ENCODE results near the gene PCK2.

Gene PCK2

GRCh38 chr14:24137529-24138395, 43.7 kb downstream of the PCK2 start:
- Mint-ChIP-seq H3K4me3 (peak overlapping the region; percentile 95), H3K4me1 (ENCODE audit: low read depth) (peaks cover 58% of the 10 kb centered on the region), H3K27ac (peak overlapping the region; percentile 96), H3K9me3 (no peaks in the 10 kb centered on the region), H3K27me3 (no peaks in the 10 kb centered on the region), H3K36me3 (ENCODE audit: low read depth) (peaks cover 48% of the 10 kb centered on the region)

GRCh38 chr14:24138396-24139271, 44.5 kb downstream of the PCK2 start:
- peak overlapping the region; percentile 72 for H3K27ac Mint-ChIP-seq
- no peaks in the 10 kb centered on the region for H3K27me3 Mint-ChIP-seq
- no peaks in the 10 kb centered on the region for H3K9me3 Mint-ChIP-seq
- H3K36me3 Mint-ChIP-seq (ENCODE audit: low read depth), result peaks cover 57% of the 10 kb centered on the region
- H3K4me1 Mint-ChIP-seq (ENCODE audit: low read depth), result peaks cover 62% of the 10 kb centered on the region
- peak overlapping the region; percentile 98 for H3K4me3 Mint-ChIP-seq

DNA sequence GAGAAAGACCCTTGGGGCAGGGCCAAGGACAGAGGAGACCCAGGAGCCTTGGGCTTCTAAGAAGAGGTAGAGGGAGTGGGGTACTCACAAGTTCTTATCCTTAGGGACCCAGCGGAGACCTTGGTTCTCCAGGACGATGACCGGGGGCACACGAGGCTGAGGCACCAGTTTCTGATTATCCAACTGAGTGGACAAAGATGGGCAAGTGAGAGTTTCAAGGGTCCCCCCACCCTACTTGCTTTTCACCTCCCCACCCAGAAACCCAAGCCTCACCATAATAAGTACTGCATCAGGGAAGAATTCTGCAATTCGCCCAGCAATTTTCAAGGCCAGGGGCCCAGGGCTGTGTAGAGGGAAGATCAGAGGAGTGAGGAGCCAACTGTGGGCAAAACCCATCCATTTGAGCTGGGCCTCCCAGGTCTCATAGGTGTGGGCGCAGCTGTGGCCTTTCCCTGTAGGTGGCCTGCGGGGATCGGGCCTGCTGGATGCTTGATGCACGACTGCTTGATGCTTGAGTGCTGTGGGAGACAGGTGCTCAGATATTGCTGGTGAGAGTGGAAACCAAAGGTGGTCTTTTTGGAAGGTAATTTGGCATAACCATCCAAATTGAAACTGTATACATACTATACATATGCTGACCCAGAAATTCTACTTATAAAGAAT, 45.3 kb downstream of the PCK2 start:
- peak overlapping the region; percentile 98 for H3K4me3 Mint-ChIP-seq
- H3K9me3 Mint-ChIP-seq, result no peaks in the 10 kb centered on the region
- H3K36me3 Mint-ChIP-seq (ENCODE audit: low read depth), result peaks cover 62% of the 10 kb centered on the region
- H3K27ac Mint-ChIP-seq, result peak overlapping the region; percentile 72
- no peaks in the 10 kb centered on the region for H3K27me3 Mint-ChIP-seq
- peaks cover 67% of the 10 kb centered on the region for H3K4me1 Mint-ChIP-seq (ENCODE audit: low read depth)

GRCh38 chr14:24141097-24141880, 47.2 kb downstream of the PCK2 start, which contains the start of gene EMC9:
Gene EMC9 (minus strand): TSS chr14:24141591. CDS start chr14:24141304, 287 bp downstream.
- Mint-ChIP-seq H3K9me3 (no peaks in the 10 kb centered on the region), H3K4me1 (ENCODE audit: low read depth) (peaks cover 77% of the 10 kb centered on the region), H3K36me3 (ENCODE audit: low read depth) (peaks cover 81% of the 10 kb centered on the region), H3K27ac (peak within 1 kb of the TSS; percentile 92), H3K27me3 (no peaks in the 10 kb centered on the region), H3K4me3 (peak within 1 kb of the TSS; percentile 98)

- H3K4me3 Mint-ChIP-seq, result peak overlapping the region; percentile 53
- peaks cover 63% of the 10 kb centered on the region for H3K36me3 Mint-ChIP-seq (ENCODE audit: low read depth)
- no peaks in the 10 kb centered on the region for H3K9me3 Mint-ChIP-seq
Observed at GRCh38 chr14:24143511-24143910, 49.4 kb downstream of the PCK2 start.

DNA sequence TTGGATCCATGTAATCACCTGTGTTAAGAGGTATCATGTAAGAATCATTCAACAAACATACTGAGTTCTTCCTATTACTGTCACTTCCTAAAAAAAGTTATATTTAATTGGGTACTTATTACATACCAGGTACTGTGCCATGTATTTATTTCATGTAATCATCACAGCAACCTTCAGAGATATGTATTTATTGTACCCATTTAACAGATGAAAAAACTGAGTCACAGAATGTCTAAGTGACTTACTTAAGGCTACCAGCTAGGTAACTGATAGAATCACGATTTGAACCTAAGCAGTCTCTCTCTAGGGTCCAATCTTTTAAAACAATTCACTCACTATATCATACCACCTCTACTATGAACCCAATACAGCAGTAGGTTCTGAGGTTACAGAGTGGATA, 50.3 kb downstream of the PCK2 start:
- H3K4me1 Mint-ChIP-seq (ENCODE audit: low read depth), result peaks cover 62% of the 10 kb centered on the region
- peak overlapping the region; percentile 98 for H3K27ac Mint-ChIP-seq
- peaks cover 63% of the 10 kb centered on the region for H3K36me3 Mint-ChIP-seq (ENCODE audit: low read depth)
- H3K27me3 Mint-ChIP-seq, result no peaks in the 10 kb centered on the region
- H3K4me3 Mint-ChIP-seq, result peak overlapping the region; percentile 99
- H3K9me3 Mint-ChIP-seq, result no peaks in the 10 kb centered on the region

More at GRCh38 chr14:24143511-24143910, 49.4 kb downstream of the PCK2 start:
- Mint-ChIP-seq H3K4me1 (ENCODE audit: low read depth) (peaks cover 62% of the 10 kb centered on the region), H3K27me3 (no peaks in the 10 kb centered on the region), H3K27ac (peak overlapping the region; percentile 62)

GRCh38 chr14:24145219-24145618, 51.1 kb downstream of the PCK2 start:
- H3K9me3 Mint-ChIP-seq, result no peaks in the 10 kb centered on the region
- H3K27ac Mint-ChIP-seq, result peak overlapping the region; percentile 98
- H3K4me3 Mint-ChIP-seq, result peak overlapping the region; percentile 99
- no peaks in the 10 kb centered on the region for H3K27me3 Mint-ChIP-seq
- H3K36me3 Mint-ChIP-seq (ENCODE audit: low read depth), result peaks cover 63% of the 10 kb centered on the region
- H3K4me1 Mint-ChIP-seq (ENCODE audit: low read depth), result peaks cover 61% of the 10 kb centered on the region

DNA sequence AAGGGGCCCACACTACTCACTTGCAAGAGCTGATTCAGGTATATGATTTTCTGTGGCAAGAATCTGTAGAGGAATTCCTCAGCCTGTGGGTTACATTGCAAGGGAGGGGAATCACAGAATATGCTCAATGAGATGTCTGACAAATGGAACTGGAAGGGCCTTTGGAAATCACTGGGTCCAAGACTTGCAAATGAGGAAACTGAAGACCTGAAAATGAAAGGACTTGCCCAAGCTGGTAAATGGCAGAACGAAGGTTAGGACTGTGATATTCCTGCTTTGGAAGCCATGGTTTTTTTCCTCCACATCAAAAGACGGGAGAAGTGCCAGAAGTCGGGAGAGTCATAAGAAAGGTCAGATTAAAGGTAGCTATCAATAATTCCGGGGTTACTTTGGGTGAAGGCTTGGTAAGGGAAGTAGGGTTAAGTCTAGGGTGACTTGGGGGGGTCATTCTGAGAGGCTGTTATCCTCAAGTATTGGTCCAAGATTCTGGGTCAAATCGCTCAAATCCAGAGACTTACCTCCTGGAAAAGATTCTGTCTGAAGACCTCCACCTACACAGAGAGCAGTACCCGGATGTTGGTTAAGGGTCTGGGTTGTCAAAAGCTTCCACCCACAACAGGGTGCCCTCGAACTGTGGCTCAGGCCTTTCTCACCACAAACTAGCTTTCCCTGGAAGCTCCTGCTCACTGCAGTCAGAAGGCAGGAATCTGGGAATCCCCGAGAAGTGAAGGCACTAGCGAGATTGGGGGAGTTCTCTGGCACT, 51.8 kb downstream of the PCK2 start:
- H3K4me3 Mint-ChIP-seq, result peak overlapping the region; percentile 99
- peaks cover 64% of the 10 kb centered on the region for H3K36me3 Mint-ChIP-seq (ENCODE audit: low read depth)
- no peaks in the 10 kb centered on the region for H3K9me3 Mint-ChIP-seq
- peak overlapping the region; percentile 98 for H3K27ac Mint-ChIP-seq
- peaks cover 68% of the 10 kb centered on the region for H3K4me1 Mint-ChIP-seq (ENCODE audit: low read depth)
- H3K27me3 Mint-ChIP-seq, result no peaks in the 10 kb centered on the region

DNA sequence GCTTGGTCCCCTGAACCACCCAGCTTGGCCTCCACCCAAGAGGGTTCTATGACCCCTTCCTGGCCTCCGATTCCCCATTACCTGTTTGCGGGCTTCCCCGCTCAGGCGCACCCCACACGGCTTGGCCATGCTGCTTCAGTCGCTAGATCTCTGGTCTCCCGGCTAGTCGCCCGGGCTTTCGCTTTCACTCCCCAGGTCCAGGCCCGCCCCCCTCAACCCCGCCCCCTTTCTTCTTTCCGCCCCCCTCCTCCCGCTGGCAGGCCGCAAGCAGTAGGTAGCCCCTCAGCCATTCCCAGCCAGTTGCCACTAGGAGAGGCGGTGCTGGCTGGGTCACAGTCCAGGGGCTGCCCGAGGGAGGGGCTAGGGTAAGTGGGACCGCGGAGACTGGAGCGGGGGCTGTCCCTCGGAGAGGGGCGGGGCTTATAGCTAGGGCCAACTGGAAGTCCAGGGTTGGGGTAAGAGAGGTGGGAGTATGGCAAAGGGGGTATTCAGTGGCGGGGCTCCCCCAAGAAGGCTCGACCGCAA, 52.4 kb downstream of the PCK2 start, which contains the start of gene PSME2:
Gene PSME2, minus strand, starts transcription at position 158 of the 525 bp plus-strand sequence. Its CDS starts 29 bp downstream, at position 129.
- Mint-ChIP-seq H3K27me3 (no peaks in the 10 kb centered on the region), H3K4me1 (ENCODE audit: low read depth) (peaks cover 68% of the 10 kb centered on the region), H3K9me3 (no peaks in the 10 kb centered on the region), H3K27ac (peak within 1 kb of the TSS; percentile 98), H3K36me3 (ENCODE audit: low read depth) (peaks cover 69% of the 10 kb centered on the region), H3K4me3 (peak within 1 kb of the TSS; percentile 99)

DNA sequence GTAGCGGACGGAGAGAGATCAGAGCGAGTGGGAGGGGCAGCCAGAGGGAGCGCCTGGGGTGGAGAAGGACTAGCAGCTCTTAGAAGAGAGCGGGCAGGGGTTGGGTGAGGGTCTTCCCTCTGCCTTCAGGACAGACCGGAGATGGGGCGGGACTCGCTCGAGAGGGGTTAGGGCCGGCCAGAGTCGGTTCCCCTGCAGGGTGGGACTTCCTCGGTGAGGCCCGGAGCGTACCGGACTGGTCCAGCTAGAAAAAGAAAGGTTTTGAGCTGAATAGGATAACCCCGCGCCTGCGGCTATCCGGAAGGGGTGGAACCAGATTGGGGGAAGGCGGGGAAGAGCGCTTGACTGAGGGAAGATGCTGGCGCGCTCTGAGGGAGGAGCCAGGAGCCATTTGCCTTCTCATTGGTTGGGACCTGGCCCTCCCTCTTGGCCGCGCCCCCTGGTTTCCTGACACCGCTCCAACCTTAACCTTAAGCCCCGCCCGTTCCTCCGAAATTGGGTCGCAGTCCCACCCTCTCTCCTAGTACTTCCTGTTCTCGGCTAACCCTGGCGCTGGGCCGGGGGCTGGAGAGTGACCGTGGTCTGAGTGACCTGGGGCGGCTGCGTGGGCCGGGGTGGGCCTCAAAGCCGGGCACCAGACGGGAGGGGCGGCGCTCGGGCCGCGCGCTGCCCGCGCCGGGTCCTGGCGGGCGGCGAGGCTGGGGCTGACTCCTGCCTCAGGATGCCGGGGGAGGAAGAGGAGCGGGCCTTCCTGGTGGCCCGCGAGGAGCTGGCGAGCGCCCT, 53.1 kb downstream of the PCK2 start, which contains the start of gene RNF31:
Gene RNF31, plus strand, starts transcription at position 521 of the 783 bp plus-strand sequence. Its CDS starts 201 bp downstream, at position 722.
- H3K9me3 Mint-ChIP-seq, result no peaks in the 10 kb centered on the region
- peak within 1 kb of the TSS; percentile 98 for H3K27ac Mint-ChIP-seq
- H3K36me3 Mint-ChIP-seq (ENCODE audit: low read depth), result peaks cover 72% of the 10 kb centered on the region
- H3K4me1 Mint-ChIP-seq (ENCODE audit: low read depth), result peaks cover 63% of the 10 kb centered on the region
- peak within 1 kb of the TSS; percentile 99 for H3K4me3 Mint-ChIP-seq
- H3K27me3 Mint-ChIP-seq, result no peaks in the 10 kb centered on the region

DNA sequence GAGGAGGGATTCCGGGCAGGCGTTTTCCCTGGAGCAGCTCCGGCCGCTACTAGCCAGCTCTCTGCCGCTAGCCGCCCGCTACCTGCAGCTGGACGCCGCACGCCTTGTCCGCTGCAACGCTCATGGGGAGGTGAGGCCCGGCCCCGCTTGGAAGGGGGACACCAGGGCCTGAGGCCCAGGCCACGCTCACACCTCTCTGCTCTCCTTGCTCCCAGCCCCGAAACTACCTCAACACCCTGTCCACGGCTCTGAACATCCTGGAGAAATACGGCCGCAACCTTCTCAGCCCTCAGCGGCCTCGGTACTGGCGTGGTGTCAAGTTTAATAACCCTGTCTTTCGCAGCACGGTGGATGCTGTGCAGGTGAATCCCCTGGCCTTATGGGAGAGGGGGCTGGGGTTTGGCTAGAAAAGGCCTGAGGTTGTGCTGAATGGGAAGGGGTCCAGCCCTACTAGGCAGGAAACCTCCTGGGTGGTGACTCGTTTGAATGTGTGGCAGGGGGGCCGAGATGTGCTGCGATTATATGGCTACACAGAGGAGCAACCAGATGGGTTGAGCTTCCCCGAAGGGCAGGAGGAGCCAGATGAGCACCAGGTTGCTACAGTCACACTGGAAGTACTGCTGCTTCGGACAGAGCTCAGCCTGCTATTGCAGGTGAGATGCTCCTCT, 53.8 kb downstream of the PCK2 start:
- peak overlapping the region; percentile 99 for H3K4me3 Mint-ChIP-seq
- H3K27ac Mint-ChIP-seq, result peak overlapping the region; percentile 85
- no peaks in the 10 kb centered on the region for H3K9me3 Mint-ChIP-seq
- peaks cover 58% of the 10 kb centered on the region for H3K4me1 Mint-ChIP-seq (ENCODE audit: low read depth)
- H3K36me3 Mint-ChIP-seq (ENCODE audit: low read depth), result peaks cover 69% of the 10 kb centered on the region
- no peaks in the 10 kb centered on the region for H3K27me3 Mint-ChIP-seq
